Peyer's patch (tissue), 4 donors: ENCODE results near the gene CHRD.

Source experiments
- CTCF ChIP-seq, 6 experiments: fragments of 450-650 bp in 4 of 6; fragments of 200-600 bp in 2 of 6; sonication (generic) in 1 of 6; IDR thresholded peaks; one replicate each; pipeline ENCODE4 v1.5.1; 2017 to 2019; ENCODE audit warnings: antibody characterized with exemption in 6 of 6, mild to moderate bottlenecking in 3 of 6, moderate library complexity in 1 of 6
- POLR2A ChIP-seq, 2 donors: fragments of 450-650 bp; IDR thresholded peaks; one replicate each; pipeline ENCODE4 v1.5.1; 2017; ENCODE audit warnings: antibody characterized with exemption in 2 of 2, mild to moderate bottlenecking in 2 of 2, moderate library complexity in 2 of 2

- no peak for TF ChIP-seq CTCF (IDR thresholded peaks at IDR 0.05)
- no peak for TF ChIP-seq POLR2A (IDR thresholded peaks at IDR 0.05)
Measured at GRCh38 chr3:184355261-184356040, 24.4 kb upstream of the CHRD start.
